Measurements from ENCODE around the gene UBE2D2. TPM values are rescaled to one million over a fixed set of nuclear protein-coding genes. Genes with fewer than 3 reads are reported as not detected.

The UBE2D2 gene
- total and polyA plus RNA-seq, 2 donors (not counting 1 experiment from before 2014, with no cell fraction given): 64.3 to 168 TPM

- POLR2A ChIA-PET: interaction anchor here (1.2 to 9.1 kb wide), 10 partner anchors 15 to 131 kb away, joined by 3 to 511 read pairs (median 7); partner anchors contain the start of gene CXXC5
- Histone ChIP-seq H4K20me1 (ENCODE audit: control insufficient read depth, insufficient read depth, low read length, poor library complexity, severe bottlenecking) (peaks cover 18% of the 10 kb centered on the region), H3K27me3 (replicated peaks in 1 of 4; ENCODE audit: control extremely low read depth in 1 of 4, control insufficient read depth in 3 of 4, insufficient read depth in 4 of 4, low read length in 3 of 4) (no peaks in the 10 kb centered on the region), H3K9me3 (ENCODE audit: control extremely low read depth in 1 of 3, control insufficient read depth in 2 of 3, insufficient read depth in 1 of 3, low read length in 2 of 3) (no peaks in the 10 kb centered on the region), H3K79me2 (ENCODE audit: control insufficient read depth, insufficient read depth, low read length) (peaks cover 40% of the 10 kb centered on the region), H3K27ac (ENCODE audit: low read length in 2 of 2) (peak overlapping the region; percentile 88 to 93), H2AFZ (ENCODE audit: insufficient read depth, low read depth, low read length, poor library complexity, severe bottlenecking) (no peak overlapping the region), H3K9ac (ENCODE audit: low read length) (no peak overlapping the region), H3K4me2 (replicated peaks; ENCODE audit: low read depth, low read length, poor library complexity, severe bottlenecking) (no peak overlapping the region), H3K4me3 (ENCODE audit: control extremely low read depth in 1 of 5, extremely low read depth in 1 of 5, insufficient read depth in 1 of 5, low read depth in 2 of 5, low read length in 4 of 5) (no peak overlapping the region), H3K36me3 (replicated peaks in 1 of 2; ENCODE audit: control extremely low read depth in 1 of 2, control insufficient read depth in 1 of 2, extremely low read depth in 1 of 2, insufficient read depth in 2 of 2, low read length in 1 of 2) (peaks cover 0 to 13% of the 10 kb centered on the region in 2 experiments), H3K4me1 (ENCODE audit: control insufficient read depth in 2 of 2, insufficient read depth in 2 of 2, low read length in 2 of 2) (peaks cover 55 to 69% of the 10 kb centered on the region in 2 donors)
- no peak for TF ChIP-seq CTCF (IDR thresholded peaks at IDR 0.05)
- TF ChIP-seq EZH2 (IDR thresholded peaks at IDR 0.05; ENCODE audit: borderline replicate concordance, insufficient read depth, low read depth, low read length, poor library complexity, severe bottlenecking): no peak
- H3K4me1 Mint-ChIP-seq: peaks cover 65% of the 10 kb centered on the region
- no peak overlapping the region for H3K4me3 Mint-ChIP-seq
- intact Hi-C loops (cut with micrococcal nuclease): loop anchor here (5.0 to 10.0 kb wide), 3 partner anchors 213 to 333 kb away; partner anchors contain the start of gene SPATA24
- DNase-seq: no peak
- no peaks in the 10 kb centered on the region for H3K9me3 Mint-ChIP-seq (ENCODE audit: insufficient read depth)
- peak overlapping the region; percentile 91 for H3K27ac Mint-ChIP-seq
- CTCF ChIA-PET: interaction anchor here (0.7 to 14.0 kb wide), 32 partner anchors 8 to 336 kb away, joined by 3 to 502 read pairs (median 7); partner anchors contain the start of genes CXXC5 and UBE2D2
- H3K27me3 Mint-ChIP-seq: no peaks in the 10 kb centered on the region
- 100% methylated on average over 3 of the region's 3 CpGs for WGBS (ENCODE audit: insufficient coverage)
- no peak for ATAC-seq (ENCODE audit: low read depth)
Observed at GRCh38 chr5:139634541-139634940, 73.4 kb downstream of the UBE2D2 start.

- peak overlapping the region; percentile 61 for H3K9ac ChIP-seq (ENCODE audit: low read length)
- WGBS (ENCODE audit: insufficient coverage): no CpG with 5 or more reads among the region's 1 CpG
- Mint-ChIP-seq H3K9me3 (ENCODE audit: insufficient read depth) (no peaks in the 10 kb centered on the region), H3K27ac (peak overlapping the region; percentile 91), H3K4me1 (peaks cover 71% of the 10 kb centered on the region), H3K27me3 (no peaks in the 10 kb centered on the region), H3K4me3 (no peak overlapping the region)
- no peaks in the 10 kb centered on the region for H3K9me3 ChIP-seq (ENCODE audit: control extremely low read depth in 1 of 3, control insufficient read depth in 2 of 3, insufficient read depth in 1 of 3, low read length in 2 of 3)
- POLR2A ChIA-PET: interaction anchor here (0.6 to 9.1 kb wide), 17 partner anchors 15 to 232 kb away, joined by 3 to 511 read pairs (median 7); partner anchors contain the start of genes CXXC5, SPATA24 and UBE2D2
- CTCF ChIA-PET: interaction anchor here (0.9 to 14.0 kb wide), 27 partner anchors 8 to 333 kb away, joined by 3 to 502 read pairs (median 8); partner anchors contain the start of genes CXXC5, MZB1 and UBE2D2
- peaks cover 46% of the 10 kb centered on the region for H3K79me2 ChIP-seq (ENCODE audit: control insufficient read depth, insufficient read depth, low read length)
- intact Hi-C loops (cut with micrococcal nuclease): loop anchor here (5.0 to 10.0 kb wide), 2 partner anchors 118 to 230 kb away; partner anchors contain the start of gene SPATA24
- DNase-seq (no peak), ATAC-seq (ENCODE audit: low read depth) (no peak)
- peaks cover 0 to 9% of the 10 kb centered on the region in 2 experiments for H3K36me3 ChIP-seq (replicated peaks in 1 of 2; ENCODE audit: control extremely low read depth in 1 of 2, control insufficient read depth in 1 of 2, extremely low read depth in 1 of 2, insufficient read depth in 2 of 2, low read length in 1 of 2)
- H2AFZ ChIP-seq (ENCODE audit: insufficient read depth, low read depth, low read length, poor library complexity, severe bottlenecking): no peak overlapping the region
- H3K4me2 ChIP-seq (replicated peaks; ENCODE audit: low read depth, low read length, poor library complexity, severe bottlenecking): peak overlapping the region; percentile 91
- no peaks in the 10 kb centered on the region for H3K27me3 ChIP-seq (replicated peaks in 1 of 4; ENCODE audit: control extremely low read depth in 1 of 4, control insufficient read depth in 3 of 4, insufficient read depth in 4 of 4, low read length in 3 of 4)
- TF ChIP-seq CTCF (IDR thresholded peaks at IDR 0.05): no peak
- TF ChIP-seq EZH2 (IDR thresholded peaks at IDR 0.05; ENCODE audit: borderline replicate concordance, insufficient read depth, low read depth, low read length, poor library complexity, severe bottlenecking): no peak
- H3K27ac ChIP-seq (ENCODE audit: low read length in 2 of 2): peak overlapping the region; percentile 88 to 93
- peaks cover 18% of the 10 kb centered on the region for H4K20me1 ChIP-seq (ENCODE audit: control insufficient read depth, insufficient read depth, low read length, poor library complexity, severe bottlenecking)
- peak overlapping the region in 1 of 5 experiments; percentile 59 for H3K4me3 ChIP-seq (ENCODE audit: control extremely low read depth in 1 of 5, extremely low read depth in 1 of 5, insufficient read depth in 1 of 5, low read depth in 2 of 5, low read length in 4 of 5)
- H3K4me1 ChIP-seq (ENCODE audit: control insufficient read depth in 2 of 2, insufficient read depth in 2 of 2, low read length in 2 of 2): peaks cover 61 to 76% of the 10 kb centered on the region in 2 donors
Observed at GRCh38 chr5:139635191-139635590, 74.1 kb downstream of the UBE2D2 start.

All from B cell (primary cell).